PC-9 (cell line): ENCODE results near the gene COL5A1.

Experiments
- CTCF ChIP-seq: fragments of 200-600 bp; sonication (generic); conservative IDR thresholded peaks from 2 replicates; pipeline ENCODE4 v1.6.1; 2017; ENCODE audit warnings: mixed run types, antibody characterized with exemption, mild to moderate bottlenecking, moderate library complexity
- EZH2 ChIP-seq: fragments of 200-600 bp; sonication (generic); IDR thresholded peaks from 2 replicates; pipeline ENCODE4 v1.8.0; 2017; ENCODE audit warnings: antibody characterized with exemption, low read depth

GRCh38 chr9:134722120-134722701, 80.6 kb downstream of the COL5A1 start:
- TF ChIP-seq CTCF (no peak), EZH2 (no peak)
